8988T (cell line): ENCODE results near the gene SNRNP48.

Experiments
- DNase-seq: peaks from one replicate; pipeline ENCODE4 v3.0.0; 2011

Gene SNRNP48, protein sequence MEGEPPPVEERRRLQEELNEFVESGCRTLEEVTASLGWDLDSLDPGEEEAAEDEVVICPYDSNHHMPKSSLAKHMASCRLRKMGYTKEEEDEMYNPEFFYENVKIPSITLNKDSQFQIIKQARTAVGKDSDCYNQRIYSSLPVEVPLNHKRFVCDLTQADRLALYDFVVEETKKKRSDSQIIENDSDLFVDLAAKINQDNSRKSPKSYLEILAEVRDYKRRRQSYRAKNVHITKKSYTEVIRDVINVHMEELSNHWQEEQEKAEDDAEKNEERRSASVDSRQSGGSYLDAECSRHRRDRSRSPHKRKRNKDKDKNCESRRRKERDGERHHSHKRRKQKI

DNA sequence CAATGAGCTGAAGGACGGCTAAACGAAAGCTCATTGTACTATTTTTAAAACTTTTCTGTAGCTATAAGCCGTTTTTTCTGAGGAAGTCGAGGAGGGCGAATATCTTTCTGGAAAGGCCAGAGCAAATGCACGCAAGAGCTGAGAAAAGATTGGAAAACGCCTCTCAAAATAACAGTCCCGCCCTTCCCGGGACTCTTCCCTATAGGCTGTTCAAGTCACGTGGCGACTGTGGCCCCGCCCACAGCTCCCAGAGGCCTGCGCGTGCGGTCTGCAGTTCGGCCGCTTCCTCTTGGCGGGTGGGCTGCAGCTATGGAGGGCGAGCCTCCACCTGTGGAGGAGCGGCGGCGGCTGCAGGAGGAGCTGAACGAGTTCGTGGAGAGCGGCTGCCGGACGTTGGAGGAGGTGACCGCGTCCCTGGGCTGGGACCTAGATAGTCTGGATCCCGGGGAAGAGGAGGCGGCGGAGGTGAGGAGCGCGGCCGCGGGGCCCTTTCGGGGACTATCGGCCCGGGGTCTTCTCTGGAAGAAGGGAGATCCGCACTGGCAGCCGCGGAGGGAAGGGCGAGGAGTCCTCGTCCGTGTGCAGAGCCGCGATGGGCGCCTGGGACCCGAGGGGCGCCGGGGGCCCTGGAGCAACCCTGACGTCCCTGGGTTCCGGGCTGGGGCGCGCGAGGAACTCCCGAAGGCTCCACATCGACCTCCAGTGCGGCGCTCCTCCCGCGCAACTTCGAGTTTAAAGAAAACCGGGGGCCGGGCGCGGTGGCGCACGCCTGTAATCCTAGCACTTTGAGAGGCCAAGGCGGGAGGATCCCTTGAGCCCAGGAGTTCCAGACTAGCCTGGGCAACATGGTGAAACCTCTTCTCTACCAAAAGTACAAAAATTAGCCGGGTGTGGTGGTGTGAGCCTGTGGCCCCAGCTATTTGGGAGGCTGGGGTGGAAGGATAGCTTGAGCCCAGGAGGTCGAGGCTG is at the start of gene SNRNP48:
TSS of gene SNRNP48 (plus strand) at position 250 of the 969 bp plus-strand sequence. CDS start at position 310, 60 bp downstream.
- peak; percentile 55 for DNase-seq

DNA sequence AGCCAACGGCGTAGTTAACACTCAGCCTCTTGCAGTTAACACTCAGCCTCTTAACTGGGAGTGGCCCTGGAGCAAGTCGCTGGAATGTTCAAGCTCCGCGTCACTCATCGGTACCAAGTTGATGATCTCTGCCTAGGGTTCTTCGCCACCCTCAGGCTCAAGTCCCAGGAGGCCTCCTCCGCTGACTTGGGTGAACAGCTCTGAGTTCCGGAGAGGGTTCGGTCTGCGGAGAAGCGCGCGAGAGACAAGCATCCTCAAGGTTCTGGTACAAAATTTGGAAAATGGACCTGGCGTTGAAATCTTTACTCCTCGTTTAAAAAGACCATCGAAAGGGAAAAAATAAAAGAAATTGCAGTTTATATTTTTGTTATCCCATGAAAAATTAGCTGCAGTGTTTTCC is 49.4 kb upstream of the SNRNP48 start:
- no peak for DNase-seq

DNA sequence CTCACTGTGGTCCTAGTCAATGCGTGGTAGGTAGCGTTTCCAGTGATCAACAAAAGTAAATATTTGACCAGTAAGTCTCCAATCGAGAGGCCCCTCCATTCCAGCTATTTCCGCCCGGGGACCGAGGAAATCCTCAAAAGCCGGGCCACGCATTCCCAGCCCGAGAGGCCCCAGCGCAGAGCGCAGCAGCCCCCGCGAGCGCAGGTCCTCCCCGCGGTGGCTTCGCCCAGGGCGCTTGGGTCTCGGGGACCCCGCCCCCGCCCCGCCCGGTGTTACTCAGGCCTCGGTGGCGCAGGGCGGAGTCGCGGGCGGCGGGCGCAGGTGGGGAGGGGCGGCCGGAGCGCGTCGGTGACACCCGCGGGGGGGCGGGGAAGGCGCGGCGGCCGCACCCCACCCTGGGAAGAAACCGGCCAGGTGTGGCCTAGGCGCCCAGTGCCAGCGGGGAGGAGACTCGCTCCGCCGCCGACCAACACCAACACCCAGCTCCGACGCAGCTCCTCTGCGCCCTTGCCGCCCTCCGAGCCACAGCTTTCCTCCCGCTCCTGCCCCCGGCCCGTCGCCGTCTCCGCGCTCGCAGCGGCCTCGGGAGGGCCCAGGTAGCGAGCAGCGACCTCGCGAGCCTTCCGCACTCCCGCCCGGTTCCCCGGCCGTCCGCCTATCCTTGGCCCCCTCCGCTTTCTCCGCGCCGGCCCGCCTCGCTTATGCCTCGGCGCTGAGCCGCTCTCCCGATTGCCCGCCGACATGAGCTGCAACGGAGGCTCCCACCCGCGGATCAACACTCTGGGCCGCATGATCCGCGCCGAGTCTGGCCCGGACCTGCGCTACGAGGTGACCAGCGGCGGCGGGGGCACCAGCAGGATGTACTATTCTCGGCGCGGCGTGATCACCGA is 48.6 kb upstream of the SNRNP48 start, which contains the start of gene DSP:
TSS of gene DSP (plus strand) at position 497 of the 890 bp plus-strand sequence. CDS start at position 742, 245 bp downstream.
- DNase-seq: peak; percentile 74

DNA sequence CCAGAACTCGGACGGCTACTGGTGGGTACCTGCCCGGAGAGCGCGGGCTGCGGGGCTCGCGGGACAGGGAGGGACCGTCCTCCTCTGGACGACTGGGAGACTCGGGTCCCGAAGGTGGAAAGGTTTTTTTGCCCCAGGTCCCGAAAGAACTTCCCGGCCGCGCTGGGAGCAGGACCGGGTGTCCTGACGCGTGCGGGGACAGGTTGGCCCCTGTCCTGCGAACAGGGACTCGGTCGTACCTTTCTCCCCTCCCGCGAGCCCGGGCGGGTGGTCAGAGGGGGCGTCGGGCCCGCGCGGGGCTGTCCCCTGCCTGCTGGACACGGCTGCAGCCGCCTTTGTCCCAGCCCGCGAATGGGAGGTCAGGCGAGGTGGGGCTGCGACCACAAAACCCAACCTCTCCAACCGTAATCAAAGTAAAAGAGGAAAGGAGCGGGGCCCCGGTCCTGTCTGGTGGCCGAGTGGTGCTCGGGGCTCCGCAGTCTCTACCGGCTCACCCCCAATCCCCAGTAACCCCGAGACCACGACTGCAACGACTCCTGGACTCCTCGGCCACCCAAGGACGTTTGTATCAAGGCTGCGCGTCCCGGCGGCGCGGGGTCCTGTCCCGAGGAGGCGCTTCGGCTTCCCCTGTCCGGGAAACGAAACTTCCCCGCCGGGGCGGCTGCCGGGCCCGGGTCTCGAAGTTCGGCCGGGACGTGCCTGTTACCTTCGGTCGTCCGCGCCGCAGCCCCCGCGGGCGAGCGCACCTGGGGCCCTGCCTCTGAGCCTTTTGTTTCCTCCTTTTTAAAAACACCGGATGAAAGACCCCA is 47.7 kb upstream of the SNRNP48 start:
- DNase-seq: peak; percentile 48

DNA sequence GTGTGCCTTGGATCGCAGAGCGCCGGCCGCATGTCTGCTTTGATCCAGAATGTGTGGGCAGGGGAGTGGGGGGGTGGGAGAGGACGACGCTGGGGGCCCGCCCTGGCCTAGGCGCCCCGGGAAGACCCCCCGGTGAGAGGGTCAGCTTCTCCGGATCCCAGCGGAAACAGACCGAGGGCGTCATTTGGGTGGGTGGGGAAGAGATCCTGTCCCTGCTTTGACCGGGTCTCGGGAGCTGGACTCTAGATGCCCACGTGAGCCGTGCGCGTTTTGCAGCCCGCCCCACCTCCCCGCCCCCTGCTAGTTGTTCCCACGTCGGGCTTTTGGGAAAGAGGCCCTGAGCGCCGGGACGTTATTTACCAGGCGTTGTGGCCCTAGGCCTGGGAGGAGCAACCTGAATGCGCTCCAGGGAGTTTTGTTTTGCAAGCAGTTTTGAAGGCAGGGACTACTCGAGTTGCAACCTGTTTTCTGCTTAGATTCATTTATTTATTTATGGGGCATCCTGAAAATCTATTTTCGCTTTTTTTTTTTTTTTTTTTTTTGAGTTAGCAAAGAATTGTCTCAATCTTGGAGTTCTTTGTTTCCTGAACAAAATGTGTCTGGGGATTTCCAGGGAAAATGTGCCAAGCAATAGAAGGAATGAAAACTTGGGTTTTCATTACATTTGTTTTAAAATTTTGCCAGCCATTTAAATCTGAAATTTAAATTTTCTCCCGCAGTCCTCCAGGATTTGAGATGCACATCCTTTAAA is 46.9 kb upstream of the SNRNP48 start:
- DNase-seq: peak; percentile 68

DNA sequence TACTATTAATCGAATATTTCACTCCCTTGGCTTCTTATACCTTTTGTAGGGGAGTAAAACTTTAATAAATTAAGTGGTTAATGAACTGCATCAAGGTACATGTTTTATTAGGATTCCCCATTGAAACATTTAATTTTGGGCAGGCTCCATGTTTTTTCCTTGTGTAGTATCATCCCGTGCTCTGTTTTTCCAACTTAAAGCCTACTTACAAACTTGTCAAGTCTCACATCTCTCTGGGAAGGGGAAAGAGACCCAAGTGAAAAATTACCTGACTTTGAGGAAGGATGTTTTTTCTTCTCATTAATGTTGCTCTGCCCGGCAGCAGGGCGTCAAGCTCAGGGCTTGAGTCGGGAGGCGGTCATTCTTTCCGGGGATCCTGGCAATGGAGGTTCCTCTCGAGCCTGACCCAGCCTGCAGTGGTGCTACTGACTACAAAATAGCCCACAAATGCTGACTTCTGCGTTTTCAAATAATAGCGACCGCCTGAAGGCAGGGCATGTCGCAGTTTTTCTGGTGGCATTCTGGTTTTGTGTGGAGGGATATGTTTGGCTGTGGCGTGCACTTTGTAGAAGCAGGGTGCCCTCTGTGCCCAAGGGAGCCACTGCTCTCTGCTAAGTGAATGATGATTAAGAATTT is 46.1 kb upstream of the SNRNP48 start:
- DNase-seq: no peak

DNA sequence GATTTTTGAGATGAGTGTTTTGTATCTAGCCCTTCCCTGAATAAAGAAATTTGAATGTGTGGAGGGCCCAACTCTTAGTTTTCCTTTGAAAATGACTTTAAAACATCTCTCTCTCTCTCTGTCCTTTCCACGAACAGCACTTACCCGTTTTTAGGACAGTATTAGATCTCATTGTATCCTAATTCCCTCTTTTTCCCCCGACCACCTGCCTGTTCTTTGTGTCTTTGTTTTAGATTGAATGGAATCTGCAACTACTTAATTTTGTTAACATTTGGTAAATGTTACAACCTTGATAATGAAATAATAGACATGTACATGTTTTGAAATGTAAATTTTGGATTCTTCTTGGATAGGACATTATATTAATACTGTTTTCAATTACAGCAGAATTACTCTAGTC is 45.4 kb upstream of the SNRNP48 start:
- no peak for DNase-seq

DNA sequence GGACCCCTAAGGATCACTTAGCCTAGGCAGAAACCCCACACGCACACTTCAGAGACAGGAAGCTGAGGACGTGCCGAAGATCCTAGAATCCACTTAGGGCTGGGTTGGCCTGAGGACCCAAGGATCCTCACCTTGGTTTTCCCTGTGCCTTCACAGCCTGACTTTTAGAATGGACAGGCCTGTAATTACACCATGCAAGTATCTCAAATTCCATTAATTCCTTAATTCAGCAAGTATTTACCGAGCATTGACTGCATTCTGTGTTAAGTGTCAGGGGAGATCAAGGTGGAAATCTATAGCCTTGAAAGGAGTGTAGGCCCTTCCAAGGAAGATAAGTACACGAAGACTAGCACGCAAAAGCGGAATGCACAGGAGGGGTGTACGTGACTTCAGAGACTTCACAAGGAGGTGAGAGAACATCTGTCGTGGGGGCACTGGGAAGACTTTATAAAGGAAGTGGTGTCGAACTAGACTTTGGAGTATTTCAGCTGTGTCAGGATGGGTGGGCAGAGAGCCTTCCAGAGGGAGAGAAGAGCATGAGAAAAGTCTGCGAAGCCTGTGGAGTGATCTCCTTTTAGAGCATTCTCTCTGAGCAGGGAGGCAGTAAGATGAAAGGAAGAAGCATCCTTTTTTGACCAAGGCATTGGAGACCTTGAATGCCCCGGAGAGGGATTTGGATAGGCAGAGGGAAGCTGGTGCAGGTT is 44.5 kb upstream of the SNRNP48 start:
- DNase-seq: no peak

DNA sequence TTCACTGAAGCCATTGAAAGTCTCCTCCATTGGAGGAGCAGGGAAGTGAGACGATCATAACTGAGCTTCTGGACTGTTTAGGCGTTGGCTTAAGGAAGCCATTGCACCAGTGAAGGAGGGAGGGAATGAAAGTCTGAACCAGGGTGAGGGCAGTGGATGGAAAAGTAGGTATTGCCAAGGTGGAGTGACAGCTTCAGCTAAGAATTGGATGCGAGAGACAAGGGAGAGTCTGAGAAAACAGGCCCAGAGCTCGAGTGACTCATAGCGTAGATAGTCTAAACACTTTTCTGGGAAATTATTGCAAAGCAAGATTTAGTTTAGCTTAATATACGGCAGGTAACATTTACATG is 44.0 kb upstream of the SNRNP48 start:
- no peak for DNase-seq

DNA sequence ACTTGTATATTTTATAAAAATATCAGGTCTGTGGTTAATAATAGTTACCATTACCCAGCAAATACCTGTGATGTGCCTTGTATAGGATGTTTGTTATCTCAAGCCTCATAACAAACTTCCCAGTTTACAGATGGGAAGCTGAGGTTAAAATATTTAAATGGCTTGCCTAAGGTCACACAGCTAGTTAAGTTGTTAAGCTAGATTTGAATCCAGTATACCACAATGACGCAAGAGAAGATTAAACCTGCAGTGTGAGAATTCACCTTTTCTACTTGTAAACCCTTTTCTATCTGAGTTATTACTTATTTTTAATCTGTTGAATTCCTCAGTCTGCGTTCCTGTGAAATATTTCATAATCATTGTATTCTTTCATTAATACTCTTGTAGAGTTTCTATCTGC is 43.6 kb upstream of the SNRNP48 start:
- DNase-seq: no peak

DNA sequence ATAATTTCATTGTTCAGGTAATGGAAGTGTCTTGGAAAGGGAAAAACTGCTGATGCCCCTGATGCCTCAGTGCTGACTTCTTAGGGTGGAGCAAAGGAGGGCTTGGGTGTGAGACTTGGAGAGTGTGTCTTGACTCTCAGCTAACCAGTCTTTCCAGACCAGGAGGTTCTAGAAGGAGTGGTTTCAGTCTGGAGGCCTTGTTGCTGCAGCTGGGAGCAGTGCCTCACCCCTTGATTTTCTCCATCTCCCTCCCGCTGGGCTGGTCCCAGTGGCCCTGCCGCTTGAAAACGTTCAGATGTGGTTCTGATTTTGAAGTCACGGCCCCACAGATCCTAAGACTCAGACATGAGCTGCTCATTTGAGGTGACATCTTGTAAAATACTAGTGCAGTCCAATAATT is 43.1 kb upstream of the SNRNP48 start:
- DNase-seq: no peak

DNA sequence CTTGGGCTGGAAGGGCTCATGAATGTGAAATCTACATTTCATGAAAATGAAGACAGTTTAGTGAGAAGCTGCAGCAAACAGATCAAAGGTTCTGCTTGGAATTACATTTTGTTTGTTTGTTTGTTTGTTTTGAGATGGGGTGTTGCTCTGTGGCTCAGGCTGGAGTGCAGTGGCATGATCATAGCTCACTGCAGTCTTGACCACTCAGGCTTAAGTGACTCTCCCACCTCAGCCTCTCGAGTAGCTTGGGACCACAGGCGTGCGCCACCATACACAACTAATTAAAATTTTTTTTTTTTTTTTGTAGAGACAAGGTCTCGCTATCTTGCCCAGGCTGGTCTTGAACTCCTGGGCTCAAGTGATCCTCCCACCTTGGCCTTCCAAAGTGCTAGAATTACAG is 42.7 kb upstream of the SNRNP48 start:
- DNase-seq: no peak

DNA sequence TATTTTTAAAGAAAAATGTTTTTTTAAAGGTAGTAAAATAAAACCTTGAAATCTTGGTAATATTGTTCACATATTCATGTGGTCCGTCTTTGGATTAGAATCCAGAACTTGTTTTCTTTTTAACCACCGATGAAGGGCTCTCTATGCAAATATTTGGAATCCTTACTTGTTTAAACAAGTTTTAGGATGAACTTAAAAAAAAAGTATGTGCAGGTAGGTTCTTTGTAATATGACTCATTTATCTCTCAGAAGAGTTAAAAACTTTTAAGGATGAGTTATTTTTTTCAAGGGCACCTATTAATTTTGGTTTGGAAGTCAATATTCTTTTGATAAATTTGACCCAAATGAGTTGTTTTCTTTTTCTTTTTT is 39.6 kb upstream of the SNRNP48 start:
- DNase-seq: no peak

DNA sequence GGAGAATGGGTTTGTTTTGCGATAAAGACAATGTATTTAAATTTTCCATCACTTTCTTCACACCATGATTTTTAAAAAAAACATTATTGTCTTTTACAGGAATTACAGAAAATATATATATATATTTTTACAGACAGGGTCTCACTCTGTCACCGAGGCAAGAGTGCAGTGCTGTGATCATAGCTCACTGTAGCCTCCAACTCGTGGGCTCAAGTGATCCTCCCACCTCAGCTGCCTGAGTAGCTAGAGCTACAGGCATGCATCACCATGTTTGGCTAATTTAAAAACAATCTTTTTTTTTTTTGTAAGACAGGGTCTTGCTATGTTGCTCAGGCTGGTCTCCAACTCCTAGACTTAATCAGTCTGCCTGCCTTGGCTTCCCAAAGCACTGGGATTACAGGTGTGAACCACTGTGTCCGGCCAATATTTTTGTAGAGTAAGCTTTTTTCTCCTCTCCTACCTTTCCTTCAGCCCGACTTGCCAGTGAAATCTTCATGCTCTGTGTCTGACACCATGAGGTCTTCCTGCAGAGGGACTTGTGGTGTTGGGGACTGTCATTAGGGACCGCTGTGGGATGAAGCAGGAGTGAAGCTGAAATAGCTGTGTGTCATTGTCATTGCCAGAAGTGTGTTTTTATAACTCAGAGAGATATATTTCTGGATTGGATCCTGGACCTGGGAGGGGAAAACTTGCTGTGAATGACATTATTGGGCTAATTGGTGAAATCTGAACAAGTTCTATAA is 35.3 kb upstream of the SNRNP48 start:
- no peak for DNase-seq

DNA sequence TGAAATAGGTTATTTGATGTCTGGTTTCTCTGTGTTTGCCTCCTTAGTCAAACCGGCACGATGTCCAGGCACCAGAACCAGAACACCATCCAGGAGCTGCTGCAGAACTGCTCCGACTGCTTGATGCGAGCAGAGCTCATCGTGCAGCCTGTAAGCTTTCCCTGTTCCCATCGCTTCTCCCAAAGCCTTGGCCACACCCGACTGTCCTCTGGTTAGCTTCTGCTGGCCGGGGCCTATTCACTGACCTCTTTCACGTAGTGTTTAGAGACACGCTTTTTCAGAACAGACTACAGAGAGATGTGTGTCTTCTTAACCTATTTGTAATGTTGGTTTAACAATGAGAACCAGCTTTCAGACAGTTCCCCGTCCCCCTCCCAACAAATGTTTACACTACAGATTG is 34.3 kb upstream of the SNRNP48 start:
- DNase-seq: no peak

DNA sequence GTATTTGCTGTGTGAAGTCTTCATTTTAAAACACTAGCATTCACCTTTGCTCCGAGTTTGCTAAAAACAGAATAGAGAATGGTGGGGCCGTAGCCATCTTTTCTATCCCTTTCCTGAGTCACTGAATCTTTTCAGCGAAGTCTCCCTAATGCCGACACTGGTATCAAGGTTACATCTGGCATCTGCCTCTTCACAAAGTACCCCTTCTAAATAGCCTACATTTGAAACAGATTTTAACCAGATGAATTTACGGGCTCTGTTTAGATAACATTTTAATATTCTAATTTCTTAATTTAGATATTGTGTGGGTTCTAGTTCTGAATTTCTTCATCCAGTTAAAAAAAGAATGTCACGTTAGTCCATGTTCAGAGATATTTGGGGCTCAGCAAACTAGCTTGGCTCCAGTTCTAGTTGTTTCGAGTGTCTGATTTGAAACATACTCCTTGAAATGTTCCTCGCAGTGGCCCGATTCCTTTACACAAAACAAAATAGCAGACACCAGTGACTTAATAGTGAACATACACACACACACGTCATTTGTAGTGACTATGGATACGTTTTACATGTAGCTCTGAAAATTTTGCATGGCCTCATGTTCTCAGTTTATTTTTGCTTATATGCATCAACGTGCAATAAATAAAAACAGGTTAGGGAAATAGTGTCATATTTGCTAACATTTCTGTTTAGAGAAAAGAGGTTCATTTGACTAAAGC is 33.4 kb upstream of the SNRNP48 start:
- no peak for DNase-seq

DNA sequence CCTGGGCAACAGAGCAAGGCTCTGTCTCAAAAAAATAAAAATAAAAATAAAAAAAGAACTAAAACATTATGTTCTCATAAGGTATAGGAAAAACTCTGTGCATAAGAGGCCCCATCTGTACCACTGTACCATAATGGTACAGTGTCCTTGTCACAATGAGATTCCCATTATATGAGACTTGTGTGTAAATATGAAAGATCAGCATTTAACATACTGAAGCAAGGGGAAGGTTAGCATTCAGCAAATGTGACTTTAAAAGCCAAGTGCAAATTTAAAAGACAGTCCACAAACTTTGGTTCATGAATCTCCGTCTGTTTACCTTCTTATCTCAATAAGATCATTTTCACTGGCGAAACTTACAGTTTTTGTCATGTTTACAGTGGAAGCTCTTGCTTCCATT is 32.3 kb upstream of the SNRNP48 start:
- no peak for DNase-seq

DNA sequence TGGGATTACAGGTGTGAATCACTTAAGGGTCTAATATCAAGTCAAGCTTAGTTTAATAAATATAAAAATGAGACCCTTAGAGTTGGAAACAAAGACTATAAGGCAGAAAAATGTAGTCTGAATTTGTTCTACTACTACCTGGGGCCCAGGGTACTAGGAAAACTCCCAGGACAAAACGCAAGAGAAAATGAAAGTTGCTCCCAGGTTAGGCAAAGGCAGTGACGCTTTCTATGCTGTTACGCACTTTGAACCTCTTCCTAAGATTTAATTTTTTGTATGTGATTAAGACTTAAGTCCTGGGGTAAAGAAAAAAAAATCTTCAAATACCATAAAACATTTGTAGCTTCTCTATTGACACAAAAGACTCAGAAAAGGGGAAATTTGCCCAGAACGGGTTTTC is 31.2 kb upstream of the SNRNP48 start:
- no peak for DNase-seq

DNA sequence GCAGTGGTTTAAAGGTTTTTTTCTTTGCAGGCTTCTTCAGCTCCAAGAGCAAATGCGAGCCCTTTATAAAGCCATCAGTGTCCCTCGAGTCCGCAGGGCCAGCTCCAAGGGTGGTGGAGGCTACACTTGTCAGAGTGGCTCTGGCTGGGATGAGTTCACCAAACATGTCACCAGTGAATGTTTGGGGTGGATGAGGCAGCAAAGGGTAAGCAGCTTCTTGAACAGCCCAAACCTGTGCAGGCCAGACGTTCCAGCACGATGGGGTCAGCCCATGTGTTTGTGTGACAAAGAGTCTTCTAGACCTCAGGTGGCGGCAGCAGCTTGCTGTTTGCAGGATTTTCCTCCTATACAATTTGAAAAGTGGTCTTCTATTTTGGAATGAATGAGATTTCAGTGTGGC is 30.8 kb upstream of the SNRNP48 start:
- no peak for DNase-seq
